ENCODE measurements around the gene MMP10.

MMP10 gene

GRCh38 chr11:102724904-102725500, 55.4 kb downstream of the MMP10 start, which contains the start of gene MMP8:
MMP8 (minus strand) TSS chr11:102724954; CDS start chr11:102724855, 99 bp downstream.
- no peak for DNase-seq

GRCh38 chr11:102722821-102723220, 57.6 kb downstream of the MMP10 start:
- no peak for DNase-seq
